Keratinocyte (primary cell): Measurements from ENCODE around the gene TMC1. TPM values are rescaled to one million over a fixed set of nuclear protein-coding genes. Genes with fewer than 3 reads are reported as not detected.
"Not testable (repeated sequence)": the region's sequence is repeated elsewhere in the genome, so short reads cannot be mapped to it uniquely, and the experiment has no call there.

Experiments
- DNase-seq: peaks from one replicate; pipeline ENCODE4 v3.0.0-alpha.2; 2011; ENCODE audit warnings: low read depth, missing footprints, low spot score
- FAIRE-seq: peaks from 2 replicates; lab custom pipeline; 2011; peaks lifted over from hg19 to GRCh38; lab: Jason Lieb, UNC
- H2AFZ ChIP-seq: 2 replicates; pipeline ENCODE4 v1.6.0; 2012; ENCODE audit warnings: low read length, control low read depth, inconsistent platforms; ENCODE audit not compliant: control insufficient read depth
- H3K27ac ChIP-seq: 2 replicates; pipeline ENCODE4 v1.5.1; 2011; ENCODE audit warnings: low read length; ENCODE audit not compliant: control insufficient read depth, insufficient read depth
- H3K27me3 ChIP-seq: 3 replicates; pipeline ENCODE4 v1.6.0; 2011; ENCODE audit warnings: low read length; ENCODE audit not compliant: control insufficient read depth, insufficient read depth; ENCODE audit errors: extremely low read depth
- H3K36me3 ChIP-seq, 2 experiments: 2 replicates in 1 of 2; 3 replicates in 1 of 2; pipeline ENCODE4 v1.5.1; 2011; ENCODE audit warnings: low read length in 2 of 2, mild to moderate bottlenecking in 1 of 2; ENCODE audit not compliant: control insufficient read depth in 2 of 2, insufficient read depth in 2 of 2; ENCODE audit errors: extremely low read depth in 1 of 2
- H3K4me1 ChIP-seq: 3 replicates; pipeline ENCODE4 v1.5.1; 2011; ENCODE audit warnings: low read length; ENCODE audit not compliant: control insufficient read depth, insufficient read depth; ENCODE audit errors: extremely low read depth
- H3K4me2 ChIP-seq: 3 replicates; pipeline ENCODE4 v1.6.0; 2011; ENCODE audit warnings: low read depth, low read length; ENCODE audit not compliant: control insufficient read depth, insufficient read depth; ENCODE audit errors: extremely low read depth
- H3K4me3 ChIP-seq, 3 experiments: fragments of 200-600 bp in 1 of 3; sonication (generic) in 1 of 3; 2 replicates in 2 of 3; 3 replicates in 1 of 3; pipeline ENCODE4 v1.5.1; 2011 to 2016; ENCODE audit warnings: low read length in 3 of 3, mild to moderate bottlenecking in 3 of 3, control low read depth in 2 of 3, inconsistent platforms in 1 of 3, low read depth in 1 of 3, mixed read lengths in 1 of 3, mixed run types in 1 of 3, moderate library complexity in 1 of 3; ENCODE audit not compliant: control insufficient read depth in 2 of 3, insufficient read depth in 2 of 3; ENCODE audit errors: extremely low read depth in 1 of 3
- H3K79me2 ChIP-seq: 2 replicates; pipeline ENCODE4 v1.6.0; 2012; ENCODE audit warnings: low read length; ENCODE audit not compliant: control insufficient read depth, insufficient read depth
- H3K9ac ChIP-seq: 3 replicates; pipeline ENCODE4 v1.6.0; 2011; ENCODE audit warnings: low read length; ENCODE audit not compliant: control insufficient read depth, insufficient read depth; ENCODE audit errors: extremely low read depth
- H3K9me1 ChIP-seq: 3 replicates; pipeline ENCODE4 v1.6.0; 2011; ENCODE audit warnings: low read length; ENCODE audit not compliant: control insufficient read depth, insufficient read depth; ENCODE audit errors: extremely low read depth
- H3K9me3 ChIP-seq: 2 replicates; pipeline ENCODE4 v1.5.1; 2012; ENCODE audit warnings: low read depth, low read length; ENCODE audit not compliant: control insufficient read depth
- H4K20me1 ChIP-seq: 3 replicates; pipeline ENCODE4 v1.6.0; 2011; ENCODE audit warnings: low read length; ENCODE audit not compliant: control insufficient read depth, insufficient read depth; ENCODE audit errors: extremely low read depth
- EZH2 ChIP-seq: IDR thresholded peaks from one replicate; pipeline ENCODE4 v1.6.1; 2012; ENCODE audit warnings: inconsistent platforms, mild to moderate bottlenecking, low read length, moderate library complexity
- dilution Hi-C: fragments of 300-500 bp; cut with MboI; formaldehyde crosslinking; loops from one replicate; pipeline ENCODE4 v1.7.0; 2020; ENCODE audit warnings: low sequenced_read_pairs; ENCODE audit not compliant: extremely low pct_ligation_motif_present
- polyA plus RNA-seq, 5 experiments: library from polyadenylated mRNA; depleted of rRNA in 3 of 5; stranded (reverse) in 3 of 5; stranded (forward) in 1 of 5; unstranded in 1 of 5; fragments of >200 nt; gene quantifications; 1 replicate in 1 of 5; 2 replicates in 3 of 5; 3 replicates in 1 of 5; pipeline versions ENCODE4 v1.2.1 to v1.2.3, GENCODE V29; 2011 to 2012; ENCODE audit warnings: missing spikeins in 2 of 5, low read depth in 1 of 5, low replicate concordance in 1 of 5
- TF ChIP-seq, protein P1 (sequence below), 3 experiments: IDR thresholded peaks in 1 of 3; conservative IDR thresholded peaks in 1 of 3; optimal IDR thresholded peaks in 1 of 3; 2 replicates in 2 of 3; 3 replicates in 1 of 3; pipeline versions ENCODE3 to v1.5.1; 2011; ENCODE audit warnings: low read length in 3 of 3, mild to moderate bottlenecking in 3 of 3, moderate library complexity in 2 of 3, control low read depth in 1 of 3, inconsistent platforms in 1 of 3; ENCODE audit not compliant: insufficient read depth in 2 of 3; ENCODE audit errors: extremely low read depth in 1 of 3

TMC1 gene
- polyA plus RNA-seq, 1 donor (not counting 4 experiments of a cell fraction or from before 2014, with no cell fraction given), result 0.05 TPM

DNA sequence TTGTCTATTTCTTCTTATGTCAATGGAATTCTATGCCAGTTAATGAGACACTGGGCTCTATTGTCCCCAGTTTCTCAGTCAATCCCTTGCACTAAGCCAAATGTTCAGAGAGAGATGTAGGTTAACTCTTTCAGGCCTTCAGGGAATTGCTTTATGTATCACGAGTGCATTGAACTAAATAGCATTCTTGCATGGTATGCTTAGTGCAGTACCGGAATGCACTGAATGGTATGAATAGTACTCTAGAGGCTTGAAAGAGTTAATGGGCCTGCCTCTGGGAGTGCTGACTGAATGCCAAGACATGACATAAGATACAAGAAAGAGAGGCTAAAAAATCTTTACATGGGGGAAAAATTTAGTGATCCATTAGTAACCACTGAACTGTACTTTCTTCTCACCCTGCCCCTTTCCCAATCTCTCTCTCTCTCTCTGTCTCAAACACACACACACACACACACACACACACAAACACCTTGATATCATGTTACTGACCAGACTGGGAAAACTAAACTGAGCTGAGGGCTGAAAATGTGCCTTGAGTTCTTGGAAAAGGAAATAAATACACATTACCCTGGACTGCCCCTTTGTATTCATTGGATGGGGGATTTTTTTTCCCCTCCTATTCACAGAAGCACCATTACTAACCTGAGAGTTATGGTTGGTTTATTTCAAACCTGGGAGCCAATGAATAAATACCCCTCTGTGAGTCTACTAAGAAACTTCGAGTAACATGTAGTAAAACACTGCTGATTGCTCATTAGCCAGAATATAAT lies 35.4 kb upstream of the TMC1 start:
- Histone ChIP-seq H3K4me3 (no peak overlapping the region), H3K9ac (no peak overlapping the region), H2AFZ (no peak overlapping the region), H3K36me3 (no peaks in the 10 kb centered on the region), H3K27ac (no peak overlapping the region), H3K4me1 (no peaks in the 10 kb centered on the region), H3K27me3 (no peaks in the 10 kb centered on the region), H4K20me1 (no peaks in the 10 kb centered on the region), H3K9me1 (no peaks in the 10 kb centered on the region), H3K79me2 (no peaks in the 10 kb centered on the region), H3K9me3 (no peaks in the 10 kb centered on the region), H3K4me2 (no peak overlapping the region)
- dilution Hi-C loops, result no loop called here
- TF ChIP-seq EZH2, result no peak
- TF ChIP-seq, protein P1, sequence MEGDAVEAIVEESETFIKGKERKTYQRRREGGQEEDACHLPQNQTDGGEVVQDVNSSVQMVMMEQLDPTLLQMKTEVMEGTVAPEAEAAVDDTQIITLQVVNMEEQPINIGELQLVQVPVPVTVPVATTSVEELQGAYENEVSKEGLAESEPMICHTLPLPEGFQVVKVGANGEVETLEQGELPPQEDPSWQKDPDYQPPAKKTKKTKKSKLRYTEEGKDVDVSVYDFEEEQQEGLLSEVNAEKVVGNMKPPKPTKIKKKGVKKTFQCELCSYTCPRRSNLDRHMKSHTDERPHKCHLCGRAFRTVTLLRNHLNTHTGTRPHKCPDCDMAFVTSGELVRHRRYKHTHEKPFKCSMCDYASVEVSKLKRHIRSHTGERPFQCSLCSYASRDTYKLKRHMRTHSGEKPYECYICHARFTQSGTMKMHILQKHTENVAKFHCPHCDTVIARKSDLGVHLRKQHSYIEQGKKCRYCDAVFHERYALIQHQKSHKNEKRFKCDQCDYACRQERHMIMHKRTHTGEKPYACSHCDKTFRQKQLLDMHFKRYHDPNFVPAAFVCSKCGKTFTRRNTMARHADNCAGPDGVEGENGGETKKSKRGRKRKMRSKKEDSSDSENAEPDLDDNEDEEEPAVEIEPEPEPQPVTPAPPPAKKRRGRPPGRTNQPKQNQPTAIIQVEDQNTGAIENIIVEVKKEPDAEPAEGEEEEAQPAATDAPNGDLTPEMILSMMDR (optimal IDR thresholded peaks at IDR 0.05 in 1 of 3, IDR thresholded peaks at IDR 0.05 in 1 of 3, conservative IDR thresholded peaks at IDR 0.05 in 1 of 3; ENCODE audit: extremely low read depth in 1 of 3, insufficient read depth in 2 of 3, low read length in 3 of 3), result no peak
- peak; percentile 13 for FAIRE-seq
- no peak for DNase-seq

DNA sequence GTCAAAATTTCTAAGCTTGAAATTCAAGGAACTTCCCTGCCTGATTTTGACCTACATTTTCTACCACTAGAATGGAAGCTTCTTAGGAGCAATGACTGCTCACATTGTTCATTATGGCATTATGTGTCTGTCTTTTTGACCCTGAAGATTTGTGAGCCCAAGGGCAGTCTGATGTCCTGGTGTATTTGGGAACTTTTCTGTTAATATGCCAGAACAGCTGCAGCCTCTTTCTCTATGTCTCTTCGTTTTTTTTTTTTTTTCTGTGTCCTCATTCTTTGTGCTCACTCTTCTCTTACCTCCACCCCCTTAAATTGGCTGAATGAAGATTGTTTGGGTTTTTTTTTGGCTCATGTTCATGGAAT lies 34.8 kb upstream of the TMC1 start:
- no peak overlapping the region for H2AFZ ChIP-seq

DNA sequence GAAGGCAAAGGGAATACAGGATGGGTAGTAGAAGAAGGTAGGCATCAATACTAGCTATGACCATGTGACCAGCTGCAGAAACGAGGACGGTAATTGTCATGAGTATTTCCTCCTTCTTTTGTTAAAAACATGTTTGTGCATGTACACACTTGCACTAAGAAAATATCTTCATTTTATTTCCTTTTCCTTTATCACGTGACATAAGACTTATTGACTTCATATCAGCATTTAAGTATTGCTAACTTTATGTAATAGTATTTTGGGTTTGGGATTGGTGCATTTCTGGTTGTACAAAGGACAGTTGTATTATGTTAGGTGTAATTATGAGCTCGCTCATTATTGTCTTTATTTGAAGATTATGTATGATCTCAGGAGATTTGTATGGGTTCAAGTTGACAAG lies 33.7 kb upstream of the TMC1 start:
- H3K36me3 ChIP-seq, H3K79me2 ChIP-seq, H2AFZ ChIP-seq, H3K9me1 ChIP-seq, H4K20me1 ChIP-seq, H3K4me1 ChIP-seq, H3K27ac ChIP-seq, H3K4me3 ChIP-seq, H3K9me3 ChIP-seq, H3K27me3 ChIP-seq, H3K9ac ChIP-seq, H3K4me2 ChIP-seq, dilution Hi-C loops, FAIRE-seq, DNase-seq: not testable (repeated sequence)

More for the DNA sequence above, 34.8 kb upstream of the TMC1 start:
- Histone ChIP-seq H3K27ac (no peak overlapping the region), H3K9me1 (no peaks in the 10 kb centered on the region), H4K20me1 (no peaks in the 10 kb centered on the region), H3K9ac (no peak overlapping the region), H3K4me1 (no peaks in the 10 kb centered on the region), H3K27me3 (no peaks in the 10 kb centered on the region), H3K79me2 (no peaks in the 10 kb centered on the region), H3K4me3 (no peak overlapping the region), H3K9me3 (no peaks in the 10 kb centered on the region), H3K36me3 (no peaks in the 10 kb centered on the region), H3K4me2 (no peak overlapping the region)
- FAIRE-seq (no peak), DNase-seq (no peak)
- TF ChIP-seq, protein P1 (optimal IDR thresholded peaks at IDR 0.05 in 1 of 3, IDR thresholded peaks at IDR 0.05 in 1 of 3, conservative IDR thresholded peaks at IDR 0.05 in 1 of 3; ENCODE audit: extremely low read depth in 1 of 3, insufficient read depth in 2 of 3, low read length in 3 of 3), result no peak
- TF ChIP-seq EZH2, result no peak
- dilution Hi-C loops, result no loop called here
